GM21786 (cell line): Measurements from ENCODE around the gene SLU7.
A peak's percentile ranks its signal among the peaks of the same experiment; 100 is the strongest.
"Not testable (repeated sequence)": the region's sequence is repeated elsewhere in the genome, so short reads cannot be mapped to it uniquely, and the experiment has no call there.

Source experiments
- ATAC-seq: cut with Tn5 transposase; IDR thresholded peaks from one replicate; pipeline ENCODE4 v1.9.1; 2021; ENCODE audit not compliant: unreplicated experiment

The SLU7 gene

GRCh38 chr5:160451281-160451680 lies 32.4 kb upstream of the SLU7 start:
- no peak for ATAC-seq

GRCh38 chr5:160450164-160450932 lies 31.5 kb upstream of the SLU7 start:
- peak; percentile 54 for ATAC-seq

DNA sequence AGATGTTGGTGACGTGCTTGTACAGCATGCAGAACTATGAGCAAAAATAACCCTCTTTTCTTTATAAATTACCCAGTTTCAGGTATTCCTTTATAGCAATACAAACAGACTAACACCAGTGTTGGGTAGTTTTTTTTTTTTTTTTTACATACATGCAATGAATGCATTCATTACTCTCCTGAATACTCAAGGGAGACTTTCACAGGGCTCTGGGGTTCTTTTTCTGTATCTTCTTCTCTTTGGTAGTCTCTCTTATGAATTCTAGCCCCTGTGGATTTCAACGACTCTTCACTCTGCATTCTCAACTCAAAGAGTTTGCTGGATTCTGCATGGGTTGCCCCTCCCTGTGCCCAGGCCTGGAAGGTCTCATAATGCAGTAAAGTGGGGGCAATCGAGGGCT lies 30.6 kb upstream of the SLU7 start:
- ATAC-seq = no peak

- no peak for ATAC-seq
Measured at GRCh38 chr5:160448886-160449285, 30.0 kb upstream of the SLU7 start.

- ATAC-seq = no peak
Measured at GRCh38 chr5:160445751-160446150, 26.9 kb upstream of the SLU7 start.

- no peak for ATAC-seq
Measured at GRCh38 chr5:160445132-160445531, 26.3 kb upstream of the SLU7 start.

DNA sequence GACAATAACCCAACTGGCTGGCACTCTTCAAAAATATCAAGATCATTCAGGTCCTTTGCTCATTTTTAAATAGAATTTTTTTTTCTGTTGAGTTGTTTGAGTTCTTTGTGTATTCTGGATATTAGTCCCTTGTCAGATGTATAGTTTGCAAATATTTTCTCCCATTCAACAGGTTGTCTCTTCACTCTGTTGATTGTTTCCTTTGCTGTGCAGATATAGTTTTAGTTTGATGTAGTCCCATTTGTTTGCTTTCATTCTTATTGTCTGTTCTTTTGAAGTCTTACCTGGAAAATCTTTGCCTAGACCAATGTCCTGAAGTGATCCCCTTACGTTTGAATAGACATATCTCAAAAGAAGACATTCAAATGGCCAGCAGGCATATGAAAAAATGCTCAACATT lies 25.5 kb upstream of the SLU7 start:
- ATAC-seq = no peak

DNA sequence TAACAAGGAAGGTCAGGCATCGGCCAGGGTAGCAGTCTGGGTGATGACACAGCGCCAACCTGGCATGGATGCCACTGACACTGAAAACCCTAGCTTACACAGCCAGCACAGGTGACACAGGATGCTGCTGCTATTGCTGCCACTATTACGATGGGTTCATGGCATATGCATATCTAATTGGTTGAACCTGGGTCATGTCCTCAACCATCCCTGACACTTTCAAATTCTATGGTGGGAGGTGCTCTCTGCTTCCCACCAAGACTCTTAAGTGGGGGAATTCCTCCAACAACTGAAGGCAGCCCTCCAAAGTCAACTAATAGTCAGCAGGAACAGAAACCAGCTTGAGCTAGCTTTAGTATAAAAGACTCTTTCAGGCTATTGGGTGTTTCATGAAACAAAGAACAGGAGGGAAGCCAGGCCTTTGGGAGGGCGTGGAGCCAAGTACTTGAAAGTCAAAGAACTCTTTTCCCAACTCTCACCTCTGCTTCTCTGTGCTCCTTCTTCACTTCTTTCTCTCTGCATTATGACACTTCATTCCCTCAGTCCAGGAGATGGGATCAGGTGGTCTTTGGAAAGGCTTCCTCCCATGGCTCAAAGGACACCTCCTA lies 24.0 kb upstream of the SLU7 start:
- ATAC-seq = peak; percentile 22

DNA sequence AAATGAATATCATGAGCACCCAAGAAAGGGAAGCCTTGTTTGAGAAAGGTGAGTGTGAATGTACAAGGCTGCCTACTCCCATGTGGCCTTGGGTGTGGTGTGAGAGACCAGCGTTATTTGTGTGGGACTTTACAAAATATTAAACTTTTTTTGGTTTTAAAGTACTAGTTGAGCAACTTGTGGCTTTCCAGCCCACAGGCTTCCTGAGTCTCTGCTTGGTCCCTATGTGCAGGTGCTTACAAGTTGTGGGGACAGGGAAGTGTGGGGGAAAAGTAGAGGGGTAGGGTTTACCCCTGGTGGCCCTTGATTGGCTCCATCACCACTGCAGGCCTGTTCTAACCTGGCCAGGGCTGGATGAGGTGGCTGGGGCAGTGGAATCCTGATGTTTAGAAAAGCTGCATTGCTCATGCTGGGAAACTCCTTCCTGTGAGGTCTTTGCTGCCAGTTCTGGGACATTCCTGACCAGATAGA lies 22.5 kb upstream of the SLU7 start:
- ATAC-seq = peak; percentile 16

DNA sequence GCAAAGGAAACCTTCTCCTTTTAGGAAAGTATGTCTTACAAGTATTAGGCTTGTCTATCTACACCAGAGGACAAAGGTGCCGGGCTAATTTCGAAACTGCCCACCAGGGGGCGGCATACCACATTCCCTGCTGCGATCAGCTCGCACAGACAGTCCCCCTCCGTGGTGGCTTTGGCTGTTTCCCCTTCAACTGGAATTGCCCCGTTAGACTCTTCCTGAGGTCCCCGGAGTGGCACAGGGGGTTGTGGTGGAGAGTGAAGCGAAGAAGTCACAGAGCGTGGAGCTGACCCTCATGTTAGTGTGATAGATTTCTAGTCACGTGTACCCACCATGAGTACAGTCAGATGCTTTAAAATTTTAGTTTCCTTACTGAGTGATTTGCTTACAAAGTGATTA lies 20.3 kb upstream of the SLU7 start:
- peak; percentile 52 for ATAC-seq

GRCh38 chr5:160438316-160439204 lies 19.7 kb upstream of the SLU7 start:
- ATAC-seq = peak; percentile 32

GRCh38 chr5:160437271-160437670 lies 18.4 kb upstream of the SLU7 start:
- no peak for ATAC-seq

- ATAC-seq = not testable (repeated sequence)
Measured at GRCh38 chr5:160436661-160437060, 17.8 kb upstream of the SLU7 start.

DNA sequence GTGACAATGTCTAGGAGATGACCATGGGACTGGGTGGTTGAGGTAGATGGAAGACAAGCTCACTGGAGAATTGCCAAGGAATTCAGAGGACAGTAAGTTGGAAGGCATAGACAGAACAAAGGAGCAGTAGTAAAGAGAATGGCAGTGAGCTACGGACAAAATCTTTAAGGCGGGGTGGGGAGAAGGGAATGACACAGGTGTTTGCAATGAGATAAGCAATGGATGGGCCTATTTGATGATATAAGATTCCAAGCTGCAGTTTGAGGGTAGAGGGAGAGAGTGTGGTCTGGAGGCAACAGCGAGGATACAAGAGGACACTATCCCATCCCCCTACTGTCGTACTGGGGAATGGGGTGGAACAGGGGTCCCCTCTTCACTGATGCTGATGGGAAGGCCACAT lies 17.1 kb upstream of the SLU7 start:
- no peak for ATAC-seq

GRCh38 chr5:160435532-160435931 lies 16.7 kb upstream of the SLU7 start:
- no peak for ATAC-seq

DNA sequence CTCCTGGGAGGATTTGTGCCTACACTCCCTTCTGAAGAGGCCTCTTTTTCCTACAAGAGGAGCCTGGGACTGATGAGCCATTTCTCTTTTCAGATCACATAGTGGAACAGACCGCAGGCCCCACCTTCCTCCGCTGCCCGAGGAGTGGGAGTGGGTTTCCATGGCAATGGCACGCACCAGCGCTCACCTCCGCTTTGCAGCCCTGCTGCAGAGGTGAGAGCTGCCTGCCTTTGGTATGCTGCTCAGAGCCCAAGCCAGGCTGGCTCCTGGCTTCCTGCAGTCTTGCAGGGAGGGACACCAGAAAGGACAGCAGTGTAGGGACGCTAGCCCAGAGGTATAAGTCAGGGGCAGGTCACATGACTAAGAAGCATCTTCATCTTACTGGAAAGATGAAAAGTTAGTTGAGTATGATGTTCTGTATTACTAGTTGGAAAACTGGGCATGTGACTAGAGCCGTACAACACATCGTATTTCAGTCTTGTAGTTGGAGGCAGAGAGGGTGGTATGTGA lies 15.2 kb upstream of the SLU7 start:
- ATAC-seq = peak; percentile 72

GRCh38 chr5:160432787-160433186 lies 13.9 kb upstream of the SLU7 start:
- ATAC-seq = no peak

- ATAC-seq = peak; percentile 36
Measured at GRCh38 chr5:160432196-160432595, 13.3 kb upstream of the SLU7 start.

- ATAC-seq = no peak
Measured at GRCh38 chr5:160427607-160428006, 8.7 kb upstream of the SLU7 start.

DNA sequence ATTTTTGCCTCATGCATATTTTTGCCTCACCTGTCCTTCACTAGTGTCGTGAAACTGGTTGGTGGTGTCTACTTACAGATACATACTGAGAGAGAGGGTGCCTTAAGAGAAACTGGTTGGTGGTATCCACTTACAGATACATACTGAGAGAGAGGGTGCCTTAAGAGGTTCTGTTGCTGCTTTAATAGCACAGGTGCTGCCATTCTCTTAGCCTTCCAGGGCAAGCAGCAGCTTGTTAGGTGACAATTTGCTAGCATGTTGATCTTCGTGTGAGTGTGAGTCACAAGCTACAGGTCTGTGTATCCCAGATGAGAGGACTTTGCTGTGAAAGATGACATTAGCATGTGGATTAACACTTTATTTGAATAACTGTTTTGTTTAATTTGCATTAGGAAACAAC lies 4.2 kb upstream of the SLU7 start:
- no peak for ATAC-seq

GRCh38 chr5:160421625-160422258 lies 2.9 kb upstream of the SLU7 start, which contains the start of gene PTTG1:
PTTG1 (plus strand) TSS chr5:160421855; CDS start chr5:160422313, 458 bp downstream.
- ATAC-seq = peak; percentile 65
